NB4 (cell line): ENCODE data around the gene ZNF594.

Experiments used
- MYC ChIP-seq: IDR thresholded peaks from 2 replicates; pipeline ENCODE4 v1.6.1; 2011; ENCODE audit warnings: low read depth, low read length
- POLR2A ChIP-seq: IDR thresholded peaks from 2 replicates; pipeline ENCODE4 v1.6.1; 2011; ENCODE audit warnings: mild to moderate bottlenecking; ENCODE audit not compliant: insufficient read length; ENCODE audit errors: extremely low read depth
- TF ChIP-seq, protein P1 (sequence below): IDR thresholded peaks from one replicate; pipeline ENCODE4 v1.5.1; 2012; ENCODE audit warnings: low read depth, low read length
- TF ChIP-seq, protein P2 (sequence below): IDR thresholded peaks from 2 replicates; pipeline ENCODE4 v1.6.1; 2011; ENCODE audit warnings: low read depth, low read length

DNA sequence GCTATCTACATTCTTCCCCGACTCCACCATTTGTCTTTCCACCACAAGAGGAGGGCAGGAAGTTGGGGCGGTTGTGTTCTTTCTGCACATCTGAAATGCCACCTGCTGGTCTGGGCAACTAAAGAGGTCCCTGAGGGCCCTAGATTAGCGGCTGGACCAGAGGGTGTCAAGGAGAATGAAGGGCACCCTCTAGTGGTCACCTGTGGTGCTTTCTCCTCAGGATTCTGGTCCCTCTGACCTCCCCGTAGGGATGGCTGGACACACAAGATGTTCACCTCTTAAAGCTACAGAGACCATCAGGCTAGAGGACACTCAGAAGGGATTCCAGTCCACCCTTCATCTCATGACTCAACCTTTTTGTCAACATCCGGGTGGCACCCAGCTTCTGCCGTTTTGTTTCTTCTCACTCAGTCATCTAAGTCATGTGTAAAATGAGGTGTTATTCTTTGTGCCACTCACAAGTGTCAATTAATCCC, 45.9 kb upstream of the ZNF594 start:
- TF ChIP-seq, protein P1, sequence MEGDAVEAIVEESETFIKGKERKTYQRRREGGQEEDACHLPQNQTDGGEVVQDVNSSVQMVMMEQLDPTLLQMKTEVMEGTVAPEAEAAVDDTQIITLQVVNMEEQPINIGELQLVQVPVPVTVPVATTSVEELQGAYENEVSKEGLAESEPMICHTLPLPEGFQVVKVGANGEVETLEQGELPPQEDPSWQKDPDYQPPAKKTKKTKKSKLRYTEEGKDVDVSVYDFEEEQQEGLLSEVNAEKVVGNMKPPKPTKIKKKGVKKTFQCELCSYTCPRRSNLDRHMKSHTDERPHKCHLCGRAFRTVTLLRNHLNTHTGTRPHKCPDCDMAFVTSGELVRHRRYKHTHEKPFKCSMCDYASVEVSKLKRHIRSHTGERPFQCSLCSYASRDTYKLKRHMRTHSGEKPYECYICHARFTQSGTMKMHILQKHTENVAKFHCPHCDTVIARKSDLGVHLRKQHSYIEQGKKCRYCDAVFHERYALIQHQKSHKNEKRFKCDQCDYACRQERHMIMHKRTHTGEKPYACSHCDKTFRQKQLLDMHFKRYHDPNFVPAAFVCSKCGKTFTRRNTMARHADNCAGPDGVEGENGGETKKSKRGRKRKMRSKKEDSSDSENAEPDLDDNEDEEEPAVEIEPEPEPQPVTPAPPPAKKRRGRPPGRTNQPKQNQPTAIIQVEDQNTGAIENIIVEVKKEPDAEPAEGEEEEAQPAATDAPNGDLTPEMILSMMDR: peak; percentile 57
- TF ChIP-seq POLR2A: no peak
- TF ChIP-seq, protein P2, sequence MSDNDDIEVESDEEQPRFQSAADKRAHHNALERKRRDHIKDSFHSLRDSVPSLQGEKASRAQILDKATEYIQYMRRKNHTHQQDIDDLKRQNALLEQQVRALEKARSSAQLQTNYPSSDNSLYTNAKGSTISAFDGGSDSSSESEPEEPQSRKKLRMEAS: no peak; the same call in 1 of the 2 replicates
- TF ChIP-seq MYC: no peak
